HG03354 (cell line): ENCODE measurements around the gene TANK.
"Not testable (repeated sequence)": the region's sequence is repeated elsewhere in the genome, so short reads cannot be mapped to it uniquely, and the experiment has no call there.

Experiments
- ATAC-seq: cut with Tn5 transposase; IDR thresholded peaks from one replicate; pipeline ENCODE4 v1.9.1; 2021; ENCODE audit warnings: mild to moderate bottlenecking; ENCODE audit not compliant: unreplicated experiment, poor library complexity, severe bottlenecking

The TANK gene

GRCh38 chr2:161165266-161165665 is 5.0 kb downstream of the TANK start:
- no peak for ATAC-seq

GRCh38 chr2:161165811-161166210 is 5.6 kb downstream of the TANK start:
- no peak for ATAC-seq

GRCh38 chr2:161166538-161167409 is 6.5 kb downstream of the TANK start:
- ATAC-seq, result peak; percentile 87

- no peak for ATAC-seq
Observed at GRCh38 chr2:161169335-161169734, 9.1 kb downstream of the TANK start.

- no peak for ATAC-seq
Observed at GRCh38 chr2:161170377-161170776, 10.1 kb downstream of the TANK start.

GRCh38 chr2:161170958-161171932 is 11.0 kb downstream of the TANK start:
- ATAC-seq, result peak; percentile 18

- peak; percentile 65 for ATAC-seq
Observed at GRCh38 chr2:161172901-161173540, 12.8 kb downstream of the TANK start.

- ATAC-seq, result peak; percentile 1
Observed at GRCh38 chr2:161173541-161174194, 13.4 kb downstream of the TANK start.

GRCh38 chr2:161177969-161178368 is 17.7 kb downstream of the TANK start:
- peak; percentile 44 for ATAC-seq

GRCh38 chr2:161178756-161179155 is 18.5 kb downstream of the TANK start:
- ATAC-seq, result no peak

- ATAC-seq, result no peak
Observed at GRCh38 chr2:161190050-161190449, 29.8 kb downstream of the TANK start.

GRCh38 chr2:161195602-161196001 is 35.4 kb downstream of the TANK start:
- not testable (repeated sequence) for ATAC-seq

- peak; percentile 96 for ATAC-seq
Observed at GRCh38 chr2:161199912-161200701, 39.9 kb downstream of the TANK start.

GRCh38 chr2:161204846-161205245 is 44.6 kb downstream of the TANK start:
- no peak for ATAC-seq

- no peak for ATAC-seq
Observed at GRCh38 chr2:161206471-161207032, 46.3 kb downstream of the TANK start.

GRCh38 chr2:161207941-161208340 is 47.7 kb downstream of the TANK start:
- no peak for ATAC-seq

- ATAC-seq, result no peak
Observed at GRCh38 chr2:161208527-161209139, 48.4 kb downstream of the TANK start.

- no peak for ATAC-seq
Observed at GRCh38 chr2:161209902-161210301, 49.7 kb downstream of the TANK start.
